HG02798 (cell line): ENCODE results near the gene SNX3.
A peak's percentile ranks its signal among the peaks of the same experiment; 100 is the strongest.
"Not testable (repeated sequence)": the region's sequence is repeated elsewhere in the genome, so short reads cannot be mapped to it uniquely, and the experiment has no call there.

ENCODE experiments used
- ATAC-seq: cut with Tn5 transposase; IDR thresholded peaks from one replicate; pipeline ENCODE4 v1.9.1; 2021; ENCODE audit warnings: mild to moderate bottlenecking; ENCODE audit not compliant: unreplicated experiment, poor library complexity

The SNX3 gene

GRCh38 chr6:108263371-108263770 is 2.5 kb upstream of the SNX3 start:
- ATAC-seq, result no peak

GRCh38 chr6:108260126-108260808 is 573 bp downstream of the SNX3 start:
- ATAC-seq, result peak; percentile 1

- no peak for ATAC-seq
Observed at GRCh38 chr6:108254433-108255410, 6.1 kb downstream of the SNX3 start.

- no peak for ATAC-seq
Observed at GRCh38 chr6:108253241-108253640, 7.6 kb downstream of the SNX3 start.

- no peak for ATAC-seq
Observed at GRCh38 chr6:108252055-108252454, 8.8 kb downstream of the SNX3 start.

GRCh38 chr6:108251252-108251651 is 9.6 kb downstream of the SNX3 start:
- no peak for ATAC-seq

- ATAC-seq, result no peak
Observed at GRCh38 chr6:108250240-108250866, 10.5 kb downstream of the SNX3 start.

GRCh38 chr6:108247965-108248536 is 12.8 kb downstream of the SNX3 start:
- no peak for ATAC-seq

GRCh38 chr6:108245095-108245494 is 15.7 kb downstream of the SNX3 start:
- not testable (repeated sequence) for ATAC-seq

GRCh38 chr6:108243836-108244235 is 17.0 kb downstream of the SNX3 start:
- ATAC-seq, result no peak

GRCh38 chr6:108242721-108243120 is 18.1 kb downstream of the SNX3 start:
- ATAC-seq, result no peak

- no peak for ATAC-seq
Observed at GRCh38 chr6:108242259-108242658, 18.6 kb downstream of the SNX3 start.

GRCh38 chr6:108238322-108238721 is 22.5 kb downstream of the SNX3 start:
- no peak for ATAC-seq

GRCh38 chr6:108236791-108237190 is 24.0 kb downstream of the SNX3 start:
- no peak for ATAC-seq

GRCh38 chr6:108235127-108235526 is 25.7 kb downstream of the SNX3 start:
- ATAC-seq, result no peak

GRCh38 chr6:108228416-108228815 is 32.4 kb downstream of the SNX3 start:
- no peak for ATAC-seq

GRCh38 chr6:108227290-108227689 is 33.5 kb downstream of the SNX3 start:
- no peak for ATAC-seq

GRCh38 chr6:108222504-108222903 is 38.3 kb downstream of the SNX3 start:
- no peak for ATAC-seq

- no peak for ATAC-seq
Observed at GRCh38 chr6:108222064-108222463, 38.8 kb downstream of the SNX3 start.

- ATAC-seq, result no peak
Observed at GRCh38 chr6:108211671-108212070, 49.2 kb downstream of the SNX3 start.

GRCh38 chr6:108210556-108210955 is 50.3 kb downstream of the SNX3 start:
- ATAC-seq, result no peak
